GM18498 (cell line): ENCODE measurements around the gene NR1D1.

ENCODE experiments used
- ATAC-seq: cut with Tn5 transposase; IDR thresholded peaks from one replicate; pipeline ENCODE4 v1.9.1; 2021; ENCODE audit warnings: mild to moderate bottlenecking, moderate library complexity; ENCODE audit not compliant: unreplicated experiment

The NR1D1 gene

DNA sequence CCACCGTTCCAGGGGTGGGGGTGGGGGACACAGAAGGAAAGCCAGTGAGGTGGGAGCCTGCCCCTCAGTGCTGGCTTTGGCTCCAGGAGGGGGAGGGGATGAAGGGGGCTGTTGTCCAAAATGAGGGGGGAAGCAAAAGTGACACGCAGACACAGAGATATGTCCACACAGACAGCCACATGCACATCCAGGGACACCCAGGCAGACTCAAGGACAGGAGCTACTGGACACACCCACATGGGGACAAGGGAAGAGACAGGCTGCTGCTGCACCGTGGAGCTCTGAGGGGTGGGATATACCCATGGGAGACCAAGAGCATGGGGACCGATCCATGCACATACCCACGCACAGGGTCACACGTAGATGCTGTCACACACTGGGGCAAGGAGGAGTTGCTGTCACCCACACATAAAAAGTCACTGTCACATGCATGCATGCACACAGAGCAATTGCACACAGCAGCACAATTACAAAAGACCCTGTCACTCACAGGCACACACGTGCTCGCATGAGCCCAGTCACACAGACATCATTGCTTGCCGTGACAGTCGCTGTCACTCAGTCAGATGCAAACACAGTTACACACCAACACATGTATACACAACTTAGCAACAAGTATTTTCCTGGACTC is 36.4 kb downstream of the NR1D1 start:
- ATAC-seq: no peak

GRCh38 chr17:40063187-40063771 is 37.1 kb downstream of the NR1D1 start:
- peak; percentile 48 for ATAC-seq

DNA sequence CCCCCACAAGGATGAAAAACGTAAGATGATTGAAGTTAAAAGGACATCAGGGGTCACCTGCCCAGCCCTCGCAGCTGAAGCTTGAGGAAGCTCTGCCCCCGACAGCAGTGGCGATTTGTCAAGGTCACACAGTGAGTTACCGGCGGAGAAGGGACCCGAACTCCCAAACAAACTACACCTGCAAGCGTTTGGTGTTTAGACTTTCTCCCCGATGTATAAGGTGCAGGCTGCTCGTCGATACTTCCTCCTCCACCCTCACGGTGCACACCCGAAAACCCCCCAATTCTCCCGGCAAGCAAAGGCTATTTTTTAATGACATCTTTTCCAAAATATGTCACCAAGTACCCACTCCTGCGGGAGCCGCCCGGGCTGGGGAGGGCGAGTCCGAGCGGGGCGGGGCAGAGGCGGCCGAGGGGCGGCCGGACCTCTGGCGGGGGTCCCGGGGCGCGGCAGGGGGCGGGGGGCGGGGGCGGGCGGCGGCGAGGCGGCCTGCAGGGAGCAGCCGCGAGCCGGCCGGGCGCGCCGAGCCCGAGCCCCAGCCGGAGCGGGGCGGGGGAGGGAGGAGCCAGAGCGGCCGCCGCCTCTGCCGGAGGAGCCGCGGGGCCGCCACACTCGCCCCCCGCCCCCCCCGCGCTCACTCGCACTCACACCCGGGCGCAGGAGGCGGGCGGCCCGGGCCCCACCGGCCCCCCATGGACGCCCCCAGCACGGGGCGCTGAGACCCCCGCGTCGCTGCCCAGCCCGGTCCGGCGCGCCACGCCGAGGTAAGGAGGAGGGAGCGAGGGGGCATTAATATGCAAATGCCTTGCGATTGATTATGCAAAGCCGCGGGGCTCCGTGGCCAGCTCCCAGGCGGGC is 37.8 kb downstream of the NR1D1 start, which contains the start of gene THRA:
THRA (plus strand) TSS at position 637 of the 858 bp plus-strand sequence. CDS start 11,524 bp downstream, outside the sequence.
- ATAC-seq: peak; percentile 84

- ATAC-seq: no peak
Observed at GRCh38 chr17:40061609-40062038, 38.8 kb downstream of the NR1D1 start.

DNA sequence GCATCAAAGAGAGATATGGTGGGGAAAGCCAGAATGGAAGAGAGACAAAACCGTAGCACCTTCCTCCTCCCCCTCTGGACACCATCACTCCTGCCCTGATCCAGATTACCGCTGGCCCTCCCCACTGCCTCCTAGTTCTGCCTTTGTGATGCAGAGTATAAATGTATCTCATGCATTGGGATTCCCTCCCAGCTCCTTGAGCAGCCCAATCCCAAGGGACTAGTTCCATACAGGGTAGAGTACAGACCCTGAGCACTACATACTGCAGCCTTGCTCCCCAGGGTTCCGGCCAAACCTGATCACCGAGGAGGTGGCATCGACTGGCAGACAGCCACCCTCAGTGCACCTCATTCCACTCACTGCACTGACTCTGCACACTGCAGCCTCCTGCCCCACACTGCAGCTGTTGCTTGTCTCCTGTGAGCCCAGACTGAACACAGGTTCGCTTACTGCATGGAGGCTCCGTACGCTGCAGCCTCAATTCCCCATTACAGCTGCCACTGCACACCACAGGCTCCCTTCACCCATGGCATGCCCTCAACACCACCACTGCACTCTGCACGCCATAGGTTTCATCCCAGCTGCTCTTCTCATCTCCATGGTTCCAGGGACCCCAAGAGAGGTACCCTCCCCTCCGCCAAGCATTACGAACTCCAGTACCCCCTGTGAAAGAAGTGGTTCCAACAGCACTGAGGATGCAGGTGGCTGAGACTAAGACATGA is 39.3 kb downstream of the NR1D1 start:
- no peak for ATAC-seq

DNA sequence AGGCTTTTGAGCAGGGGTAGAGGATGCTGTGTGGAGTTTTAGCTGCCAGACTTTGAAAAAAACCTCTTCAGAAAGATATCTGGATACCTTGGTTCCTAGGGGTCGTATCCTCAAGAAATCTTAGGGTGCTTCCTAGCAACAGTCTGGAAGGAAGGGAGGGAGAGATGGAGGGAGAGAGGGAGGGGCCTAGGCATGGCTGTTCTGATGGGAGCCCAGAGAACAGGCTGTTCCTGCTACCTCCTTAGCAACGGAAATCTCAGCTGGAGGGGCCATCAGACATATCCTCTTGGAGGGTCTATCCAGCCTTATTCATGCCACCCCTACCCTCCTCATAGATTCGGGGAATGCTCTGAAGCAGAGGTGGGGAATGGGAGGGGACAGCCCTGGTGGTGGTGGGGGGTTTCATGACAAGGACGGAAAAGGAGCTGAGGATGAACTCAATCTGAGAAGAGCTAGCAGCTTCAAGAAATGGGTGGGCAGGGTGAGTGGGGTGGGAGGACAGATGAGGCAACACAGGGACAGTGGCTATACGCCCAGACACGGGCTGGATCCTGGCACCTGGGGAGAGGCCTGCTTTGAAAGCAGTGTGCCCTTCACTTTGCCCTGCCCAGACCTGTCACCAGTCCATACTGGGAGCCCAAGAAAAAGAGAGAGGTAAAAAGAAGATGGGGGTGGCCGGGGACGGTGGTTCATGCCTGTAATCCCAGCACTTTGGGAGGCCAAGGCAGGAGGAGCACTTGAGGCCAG is 40.5 kb downstream of the NR1D1 start:
- ATAC-seq: no peak

- no peak for ATAC-seq
Observed at GRCh38 chr17:40058865-40059264, 41.5 kb downstream of the NR1D1 start.

DNA sequence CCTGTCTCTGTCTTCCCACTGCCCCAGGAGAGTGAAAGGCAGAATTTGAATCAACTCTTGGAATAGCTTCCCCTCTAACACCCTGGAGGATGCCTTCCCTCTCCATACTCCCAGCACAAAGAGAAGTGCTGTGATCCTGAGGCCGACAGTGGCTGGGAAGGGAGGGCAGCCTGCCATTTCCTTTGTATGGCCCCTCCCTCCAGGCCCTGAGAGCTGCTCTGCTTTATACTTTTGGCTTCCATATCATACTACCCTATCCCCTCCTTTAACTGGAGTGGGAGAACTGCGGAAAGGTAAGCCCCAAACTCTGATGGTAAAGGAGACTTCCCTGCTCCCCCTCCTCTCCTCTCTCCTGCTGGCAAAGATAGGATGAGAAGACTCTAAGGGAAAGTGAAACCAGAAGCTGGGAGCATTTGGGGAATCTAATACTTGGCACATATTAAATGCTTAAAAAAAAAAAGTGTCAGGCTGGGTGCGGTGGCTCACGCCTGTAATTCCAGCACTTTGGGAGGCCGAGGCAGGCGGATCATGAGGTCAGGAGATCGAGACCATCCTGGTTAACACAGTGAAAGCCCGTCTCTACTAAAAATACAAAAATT is 42.1 kb downstream of the NR1D1 start:
- ATAC-seq: no peak

DNA sequence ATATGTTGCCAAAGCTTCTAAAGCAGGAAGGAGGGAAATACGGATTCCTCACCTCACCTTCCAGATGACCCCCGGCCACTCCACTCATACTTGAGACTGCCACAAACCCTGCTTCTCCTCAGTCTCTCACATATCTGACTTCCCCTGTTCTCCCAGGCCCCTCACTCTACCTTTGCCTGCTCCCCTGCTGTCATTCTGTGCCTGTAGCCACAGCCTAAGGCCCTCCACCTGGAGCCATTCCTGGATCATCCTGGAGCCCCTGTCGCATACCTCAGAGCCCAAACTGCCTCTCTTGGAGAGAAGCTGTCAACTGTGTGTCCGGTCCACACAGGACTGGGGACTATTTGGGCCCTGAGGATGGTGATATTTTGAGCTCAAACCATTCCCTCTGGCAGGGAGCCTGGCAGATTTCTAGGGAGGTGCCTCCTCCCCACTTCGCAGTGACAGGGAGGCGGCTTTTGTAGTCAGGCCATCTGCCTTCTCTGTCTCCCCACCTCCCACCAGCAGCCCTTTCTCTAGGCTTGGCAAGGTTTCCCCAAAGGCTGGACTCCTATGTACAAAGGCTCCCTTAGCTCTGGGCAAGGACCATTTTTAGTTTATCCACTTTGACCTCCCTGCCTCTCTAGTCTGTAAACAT is 43.9 kb downstream of the NR1D1 start:
- ATAC-seq: no peak
